Measurements from ENCODE around the gene CASP10.

DNA sequence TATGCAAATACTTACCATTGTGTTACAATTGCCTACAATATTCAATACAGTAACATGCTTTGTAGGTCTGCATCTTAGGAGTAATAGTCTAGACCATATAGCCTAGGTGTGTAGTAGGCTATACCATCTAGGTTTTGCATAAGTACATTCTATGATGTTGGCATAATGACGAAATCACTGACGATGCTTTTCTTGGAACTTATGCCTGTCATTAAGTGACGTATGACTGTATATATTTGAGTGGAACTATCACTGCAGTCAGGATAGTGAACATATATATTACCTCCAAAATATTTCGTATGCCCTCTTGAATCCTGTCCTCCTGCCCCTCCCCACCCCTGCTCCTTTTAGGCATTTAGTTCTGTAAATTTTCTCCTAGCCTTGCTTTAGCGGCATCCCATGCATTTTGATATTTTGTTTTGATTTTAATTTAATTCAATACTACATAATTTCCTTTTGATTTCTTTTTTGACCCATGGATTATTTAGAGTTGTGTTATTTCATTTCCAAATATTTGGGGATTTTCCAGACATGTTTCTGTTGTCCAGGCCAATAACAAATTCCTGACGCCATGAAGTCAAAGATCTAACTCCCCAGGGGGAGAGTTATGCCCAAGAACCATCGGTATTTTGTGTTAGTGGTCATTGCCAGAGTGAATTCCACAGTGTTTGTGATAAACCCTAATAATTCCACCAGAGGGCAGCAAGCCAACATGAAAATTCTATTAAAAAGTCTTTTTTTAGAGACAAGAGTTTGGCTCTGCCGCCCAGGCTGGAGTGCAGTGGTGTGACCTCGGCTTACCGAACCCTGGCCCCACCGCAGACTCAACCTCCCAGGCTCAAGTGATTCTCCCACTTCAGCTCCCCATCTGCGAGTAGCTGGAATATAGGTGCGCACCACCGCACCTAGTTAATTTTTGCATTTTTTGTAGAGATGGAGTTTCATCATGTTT lies 53.2 kb downstream of the CASP10 start:
- no peak for TF ChIP-seq POLR2A (IDR thresholded peaks at IDR 0.05)
- TF ChIP-seq CTCF (IDR thresholded peaks at IDR 0.05): peak in 4 of 7 experiments; percentile 34 to 69 (median 50)

All from stomach (tissue), 4 donors.